ENCODE measurements around the gene PDIA2.
A peak's percentile ranks its signal among the peaks of the same experiment; 100 is the strongest.
"Not testable (repeated sequence)": the region's sequence is repeated elsewhere in the genome, so short reads cannot be mapped to it uniquely, and the experiment has no call there.

The PDIA2 gene, protein sequence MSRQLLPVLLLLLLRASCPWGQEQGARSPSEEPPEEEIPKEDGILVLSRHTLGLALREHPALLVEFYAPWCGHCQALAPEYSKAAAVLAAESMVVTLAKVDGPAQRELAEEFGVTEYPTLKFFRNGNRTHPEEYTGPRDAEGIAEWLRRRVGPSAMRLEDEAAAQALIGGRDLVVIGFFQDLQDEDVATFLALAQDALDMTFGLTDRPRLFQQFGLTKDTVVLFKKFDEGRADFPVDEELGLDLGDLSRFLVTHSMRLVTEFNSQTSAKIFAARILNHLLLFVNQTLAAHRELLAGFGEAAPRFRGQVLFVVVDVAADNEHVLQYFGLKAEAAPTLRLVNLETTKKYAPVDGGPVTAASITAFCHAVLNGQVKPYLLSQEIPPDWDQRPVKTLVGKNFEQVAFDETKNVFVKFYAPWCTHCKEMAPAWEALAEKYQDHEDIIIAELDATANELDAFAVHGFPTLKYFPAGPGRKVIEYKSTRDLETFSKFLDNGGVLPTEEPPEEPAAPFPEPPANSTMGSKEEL

DNA sequence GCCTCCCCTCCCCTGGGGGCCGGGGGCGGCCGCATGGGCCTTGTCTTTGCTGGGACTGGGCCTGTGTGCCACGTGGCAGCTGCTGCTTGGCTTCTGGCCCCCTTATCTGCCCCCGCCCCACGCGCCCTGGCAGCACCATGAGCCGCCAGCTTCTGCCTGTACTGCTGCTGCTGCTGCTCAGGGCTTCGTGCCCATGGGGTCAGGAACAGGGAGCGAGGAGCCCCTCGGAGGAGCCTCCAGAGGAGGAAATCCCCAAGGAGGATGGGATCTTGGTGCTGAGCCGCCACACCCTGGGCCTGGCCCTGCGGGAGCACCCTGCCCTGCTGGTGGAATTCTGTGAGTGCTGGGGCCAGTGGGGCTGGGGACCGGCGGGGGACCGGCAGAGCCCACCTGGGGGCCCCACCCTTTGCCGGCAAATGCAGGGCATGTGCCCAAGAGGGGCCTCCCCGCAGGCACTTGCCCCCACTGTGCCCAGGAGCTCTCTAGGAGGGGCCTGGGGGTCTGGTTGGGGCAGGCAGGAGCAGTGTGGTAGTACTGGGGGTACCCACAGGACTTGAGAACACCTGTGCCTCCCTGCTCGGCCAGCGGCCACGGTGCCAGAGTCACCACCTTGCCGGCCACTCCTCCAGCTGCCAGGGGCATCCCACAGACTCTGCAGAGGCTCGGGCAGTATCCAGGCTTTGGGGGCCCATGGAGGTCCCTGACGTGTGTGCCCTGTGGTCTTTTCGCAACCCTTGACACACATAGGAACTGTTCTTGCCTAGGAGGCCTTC lies at the start of gene PDIA2:
Gene PDIA2 (plus strand): TSS at position 132 of the 773 bp plus-strand sequence. CDS start 6 bp downstream, at position 138.
- DNase-seq, result no peak

- peak; percentile 95 for DNase-seq
Measured at GRCh38 chr16:234468-235305, 48.3 kb upstream of the PDIA2 start, which contains the start of gene FAM234A. TSS of gene FAM234A (plus strand) at chr16:234821. CDS start at chr16:254414, 19,593 bp downstream.

DNA sequence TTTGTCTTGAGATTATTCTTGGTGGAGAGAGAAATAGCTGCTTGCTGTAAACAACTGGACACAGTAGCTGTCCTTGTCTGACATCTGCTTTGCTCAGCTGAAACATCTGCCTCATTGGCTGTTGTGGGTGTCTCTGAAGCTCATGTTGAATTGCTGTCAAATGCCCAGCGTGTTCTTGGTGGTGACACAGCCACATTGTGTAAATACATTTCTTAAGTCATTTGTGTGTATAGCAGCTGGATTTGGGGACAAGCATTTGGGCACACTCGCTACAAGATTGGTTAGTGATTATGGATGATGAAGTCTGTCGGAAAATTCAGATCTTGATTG lies 43.1 kb upstream of the PDIA2 start:
- DNase-seq, result no peak

DNA sequence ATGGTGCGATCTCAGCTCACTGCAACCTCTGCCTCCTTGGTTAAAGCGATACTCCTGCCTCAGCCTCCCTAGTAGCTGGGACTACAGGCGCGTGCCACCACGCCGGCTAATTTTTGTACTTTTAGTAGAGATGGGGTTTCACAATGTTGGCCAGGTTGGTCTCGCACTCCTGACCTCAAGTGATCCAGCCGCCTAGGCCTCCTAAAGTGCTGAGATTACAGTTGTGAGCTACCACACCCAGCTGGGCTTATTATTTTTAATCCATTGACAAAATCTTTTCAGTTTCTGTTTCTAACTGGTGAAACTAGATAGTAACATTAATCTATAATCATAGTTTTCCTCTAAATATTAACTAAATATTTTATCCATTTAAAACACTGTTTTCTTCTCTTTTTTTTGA lies 42.4 kb upstream of the PDIA2 start:
- no peak for DNase-seq

DNA sequence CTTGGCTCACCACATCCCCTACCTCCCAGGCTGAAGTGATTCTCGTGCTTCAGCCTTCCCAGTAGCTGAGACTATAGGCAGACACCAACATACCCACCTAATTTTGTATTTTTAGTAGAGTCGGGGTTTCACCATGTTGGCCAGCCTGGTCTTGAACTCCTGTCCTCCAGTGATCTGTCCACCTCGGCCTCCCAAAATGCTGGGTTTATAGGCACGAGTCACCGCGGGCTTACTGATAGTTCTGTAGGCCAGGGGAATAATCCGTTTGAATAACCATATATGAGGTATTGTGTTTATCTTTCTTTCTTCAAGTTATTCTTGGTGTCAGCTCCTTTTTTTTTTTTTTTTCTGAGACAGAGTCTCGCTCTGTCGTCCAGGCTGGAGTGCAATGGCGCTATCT lies 40.7 kb upstream of the PDIA2 start:
- DNase-seq, result no peak

DNA sequence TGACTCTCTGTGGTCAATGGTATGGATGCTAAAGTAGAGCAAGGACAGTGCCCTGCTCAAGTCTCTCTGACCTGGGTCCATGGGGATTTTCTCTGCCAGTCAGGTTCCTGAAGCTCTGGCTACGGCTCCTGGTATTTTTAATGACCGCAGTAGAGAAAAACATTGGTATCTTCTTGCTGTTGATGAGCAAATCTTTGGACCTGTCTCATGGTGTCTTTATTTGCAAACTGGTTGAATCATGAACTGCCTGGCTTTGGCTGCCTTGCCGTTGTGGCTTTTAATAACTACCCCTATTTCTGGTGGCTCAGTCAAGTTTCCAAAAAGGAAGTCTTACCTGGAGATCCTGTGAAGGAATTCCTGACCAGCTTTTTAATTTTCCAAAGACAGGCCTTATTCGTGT lies 39.6 kb upstream of the PDIA2 start:
- no peak for DNase-seq

DNA sequence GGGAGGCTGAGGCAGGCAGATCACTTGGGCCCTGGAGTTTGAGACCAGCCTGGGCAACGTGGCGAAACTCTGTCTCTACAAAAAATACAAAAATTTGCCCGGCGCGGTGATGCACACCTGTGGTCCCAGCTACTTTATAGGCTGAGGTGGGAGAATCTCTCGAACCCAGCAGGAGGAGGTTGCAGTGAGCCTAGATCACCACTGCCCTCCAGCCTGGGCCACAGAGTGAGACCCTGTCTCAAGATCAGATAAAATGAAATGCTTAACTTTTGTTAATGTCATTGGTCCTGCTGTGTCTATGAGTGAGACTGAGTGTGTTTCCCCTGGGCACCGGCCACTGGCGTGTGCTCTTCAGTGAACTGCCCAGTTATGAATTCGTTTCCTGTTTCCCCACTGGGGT lies 37.9 kb upstream of the PDIA2 start:
- DNase-seq, result no peak

- DNase-seq, result no peak
Measured at GRCh38 chr16:247027-247426, 35.9 kb upstream of the PDIA2 start.

GRCh38 chr16:249431-249830 lies 33.5 kb upstream of the PDIA2 start:
- DNase-seq, result no peak

GRCh38 chr16:252366-253337 lies 30.3 kb upstream of the PDIA2 start:
- no peak for DNase-seq

DNA sequence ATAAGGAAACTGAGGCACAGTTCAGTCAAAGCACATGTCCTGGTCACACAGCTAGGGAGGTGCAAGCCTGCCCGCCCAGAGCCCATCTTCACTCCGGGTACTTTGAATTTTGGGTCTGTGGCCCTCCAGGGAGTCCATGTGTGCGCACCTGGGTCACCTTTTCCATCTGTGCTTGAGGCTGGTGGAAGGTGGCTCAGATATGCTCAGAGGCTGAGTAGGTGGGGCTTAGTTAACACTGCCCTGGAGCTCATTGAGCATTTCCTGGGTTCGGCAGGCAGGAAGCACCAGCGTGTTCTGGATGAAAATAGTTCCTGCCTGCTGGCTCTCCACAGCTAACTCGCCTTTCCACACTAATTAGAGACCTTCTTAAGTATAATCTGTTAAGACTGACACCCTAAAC lies 29.1 kb upstream of the PDIA2 start:
- no peak for DNase-seq

GRCh38 chr16:254461-254860 lies 28.5 kb upstream of the PDIA2 start:
- no peak for DNase-seq

GRCh38 chr16:255183-255582 lies 27.8 kb upstream of the PDIA2 start:
- DNase-seq, result no peak

DNA sequence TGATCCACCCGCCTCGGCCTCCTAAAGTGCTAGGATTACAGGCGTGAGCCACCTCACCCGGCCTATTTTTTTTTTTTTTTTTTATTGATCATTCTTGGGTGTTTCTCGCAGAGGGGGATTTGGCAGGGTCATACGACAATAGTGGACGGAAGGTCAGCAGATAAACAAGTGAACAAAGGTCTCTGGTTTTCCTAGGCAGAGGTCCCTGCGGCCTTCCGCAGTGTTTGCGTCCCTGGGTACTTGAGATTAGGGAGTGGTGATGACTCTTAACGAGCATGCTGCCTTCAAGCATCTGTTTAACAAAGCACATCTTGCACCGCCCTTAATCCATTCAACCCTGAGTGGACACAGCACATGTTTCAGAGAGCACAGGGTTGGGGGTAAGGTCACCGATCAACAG lies 24.9 kb upstream of the PDIA2 start:
- not testable (repeated sequence) for DNase-seq

GRCh38 chr16:259226-259625 lies 23.7 kb upstream of the PDIA2 start:
- no peak for DNase-seq

DNA sequence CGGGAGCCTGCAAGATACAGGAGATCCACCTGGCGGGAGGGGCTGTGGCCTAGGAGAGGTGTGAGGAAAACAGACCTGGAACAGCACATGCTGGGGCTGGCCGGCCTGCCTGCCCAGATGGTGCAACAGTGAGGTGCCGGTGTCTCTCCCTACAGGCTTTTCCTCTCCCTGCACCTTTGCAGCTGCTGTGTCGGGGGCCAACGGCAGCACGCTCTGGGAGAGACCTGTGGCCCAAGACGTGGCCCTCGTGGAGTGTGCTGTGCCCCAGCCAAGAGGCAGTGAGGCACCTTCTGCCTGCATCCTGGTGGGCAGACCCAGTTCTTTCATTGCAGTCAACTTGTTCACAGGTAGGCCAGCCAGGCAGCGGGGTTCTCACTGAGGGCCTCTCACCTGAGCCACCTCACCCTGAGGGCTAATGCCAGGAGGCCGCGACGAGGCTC lies 23.1 kb upstream of the PDIA2 start:
- no peak for DNase-seq

GRCh38 chr16:260326-260725 lies 22.6 kb upstream of the PDIA2 start:
- DNase-seq, result no peak

DNA sequence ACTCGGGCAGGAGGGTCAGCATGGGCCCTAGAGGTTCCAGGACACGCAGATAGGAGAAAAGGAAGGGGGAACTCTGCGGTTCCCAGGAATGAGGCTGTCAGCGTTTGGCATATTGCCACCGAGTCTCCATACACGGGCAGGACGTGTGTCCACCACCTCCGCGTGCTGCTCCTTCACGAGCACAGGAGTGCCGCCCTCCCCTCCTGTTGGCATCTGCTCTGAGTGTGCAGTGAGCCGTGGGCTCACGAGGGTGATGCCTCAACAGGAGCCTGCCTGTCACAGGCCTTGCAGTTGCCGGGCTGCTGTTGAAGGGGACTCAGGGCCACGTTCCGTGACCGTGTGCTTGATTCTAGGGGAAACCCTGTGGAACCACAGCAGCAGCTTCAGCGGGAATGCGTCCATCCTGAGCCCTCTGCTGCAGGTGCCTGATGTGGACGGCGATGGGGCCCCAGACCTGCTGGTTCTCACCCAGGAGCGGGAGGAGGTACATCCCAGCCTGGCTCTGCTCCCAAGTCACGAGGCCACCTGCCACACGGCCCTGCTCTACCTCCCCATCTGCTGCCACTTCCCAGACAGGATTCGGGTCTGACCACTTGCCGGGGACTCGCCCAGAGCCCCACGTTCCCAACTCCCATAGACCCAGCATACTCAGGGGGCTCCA lies 21.8 kb upstream of the PDIA2 start:
- peak; percentile 59 for DNase-seq

- no peak for DNase-seq
Measured at GRCh38 chr16:262121-262745, 20.7 kb upstream of the PDIA2 start.

GRCh38 chr16:263182-263774 lies 19.7 kb upstream of the PDIA2 start:
- no peak for DNase-seq
